ENCODE results near the gene TMEM109.

DNA sequence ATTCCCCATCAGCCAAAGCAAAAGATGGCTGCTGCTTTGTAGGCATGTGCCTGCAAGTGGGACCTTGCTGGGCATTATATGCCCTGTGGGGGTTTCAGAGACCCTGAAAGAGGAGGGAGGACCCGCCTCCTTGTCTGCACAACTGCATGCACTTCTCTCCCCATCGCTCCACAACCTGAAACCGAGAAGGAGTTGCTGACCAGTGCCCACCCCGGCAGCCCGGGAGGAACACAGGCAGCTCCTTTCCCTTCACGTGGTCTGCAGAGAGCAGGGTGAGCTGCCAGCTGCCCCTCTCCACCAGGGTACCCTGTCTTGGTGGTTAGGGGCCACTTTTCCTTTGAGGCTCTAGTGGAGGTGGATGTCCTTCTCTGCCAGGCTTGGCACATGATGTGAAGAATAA, 8.9 kb downstream of the TMEM109 start:
- TF ChIP-seq, protein P1, sequence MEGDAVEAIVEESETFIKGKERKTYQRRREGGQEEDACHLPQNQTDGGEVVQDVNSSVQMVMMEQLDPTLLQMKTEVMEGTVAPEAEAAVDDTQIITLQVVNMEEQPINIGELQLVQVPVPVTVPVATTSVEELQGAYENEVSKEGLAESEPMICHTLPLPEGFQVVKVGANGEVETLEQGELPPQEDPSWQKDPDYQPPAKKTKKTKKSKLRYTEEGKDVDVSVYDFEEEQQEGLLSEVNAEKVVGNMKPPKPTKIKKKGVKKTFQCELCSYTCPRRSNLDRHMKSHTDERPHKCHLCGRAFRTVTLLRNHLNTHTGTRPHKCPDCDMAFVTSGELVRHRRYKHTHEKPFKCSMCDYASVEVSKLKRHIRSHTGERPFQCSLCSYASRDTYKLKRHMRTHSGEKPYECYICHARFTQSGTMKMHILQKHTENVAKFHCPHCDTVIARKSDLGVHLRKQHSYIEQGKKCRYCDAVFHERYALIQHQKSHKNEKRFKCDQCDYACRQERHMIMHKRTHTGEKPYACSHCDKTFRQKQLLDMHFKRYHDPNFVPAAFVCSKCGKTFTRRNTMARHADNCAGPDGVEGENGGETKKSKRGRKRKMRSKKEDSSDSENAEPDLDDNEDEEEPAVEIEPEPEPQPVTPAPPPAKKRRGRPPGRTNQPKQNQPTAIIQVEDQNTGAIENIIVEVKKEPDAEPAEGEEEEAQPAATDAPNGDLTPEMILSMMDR (IDR thresholded peaks at IDR 0.05; ENCODE audit: insufficient read depth, low read length): no peak
- TF ChIP-seq POLR2AphosphoS5 (IDR thresholded peaks at IDR 0.05; ENCODE audit: low read depth): no peak
- TF ChIP-seq, protein P2, sequence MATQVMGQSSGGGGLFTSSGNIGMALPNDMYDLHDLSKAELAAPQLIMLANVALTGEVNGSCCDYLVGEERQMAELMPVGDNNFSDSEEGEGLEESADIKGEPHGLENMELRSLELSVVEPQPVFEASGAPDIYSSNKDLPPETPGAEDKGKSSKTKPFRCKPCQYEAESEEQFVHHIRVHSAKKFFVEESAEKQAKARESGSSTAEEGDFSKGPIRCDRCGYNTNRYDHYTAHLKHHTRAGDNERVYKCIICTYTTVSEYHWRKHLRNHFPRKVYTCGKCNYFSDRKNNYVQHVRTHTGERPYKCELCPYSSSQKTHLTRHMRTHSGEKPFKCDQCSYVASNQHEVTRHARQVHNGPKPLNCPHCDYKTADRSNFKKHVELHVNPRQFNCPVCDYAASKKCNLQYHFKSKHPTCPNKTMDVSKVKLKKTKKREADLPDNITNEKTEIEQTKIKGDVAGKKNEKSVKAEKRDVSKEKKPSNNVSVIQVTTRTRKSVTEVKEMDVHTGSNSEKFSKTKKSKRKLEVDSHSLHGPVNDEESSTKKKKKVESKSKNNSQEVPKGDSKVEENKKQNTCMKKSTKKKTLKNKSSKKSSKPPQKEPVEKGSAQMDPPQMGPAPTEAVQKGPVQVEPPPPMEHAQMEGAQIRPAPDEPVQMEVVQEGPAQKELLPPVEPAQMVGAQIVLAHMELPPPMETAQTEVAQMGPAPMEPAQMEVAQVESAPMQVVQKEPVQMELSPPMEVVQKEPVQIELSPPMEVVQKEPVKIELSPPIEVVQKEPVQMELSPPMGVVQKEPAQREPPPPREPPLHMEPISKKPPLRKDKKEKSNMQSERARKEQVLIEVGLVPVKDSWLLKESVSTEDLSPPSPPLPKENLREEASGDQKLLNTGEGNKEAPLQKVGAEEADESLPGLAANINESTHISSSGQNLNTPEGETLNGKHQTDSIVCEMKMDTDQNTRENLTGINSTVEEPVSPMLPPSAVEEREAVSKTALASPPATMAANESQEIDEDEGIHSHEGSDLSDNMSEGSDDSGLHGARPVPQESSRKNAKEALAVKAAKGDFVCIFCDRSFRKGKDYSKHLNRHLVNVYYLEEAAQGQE (IDR thresholded peaks at IDR 0.05; ENCODE audit: insufficient replicate concordance, low read depth): no peak
- no peak for TF ChIP-seq SPI1 (IDR thresholded peaks at IDR 0.05; ENCODE audit: borderline replicate concordance, low read depth)
